HG02970 (cell line): ENCODE measurements around the gene LRRC26.
"Not testable (repeated sequence)": the region's sequence is repeated elsewhere in the genome, so short reads cannot be mapped to it uniquely, and the experiment has no call there.

ENCODE experiments used
- ATAC-seq: cut with Tn5 transposase; IDR thresholded peaks from one replicate; pipeline ENCODE4 v1.9.1; 2021; ENCODE audit warnings: mild to moderate bottlenecking, moderate library complexity, moderate number of reproducible peaks; ENCODE audit not compliant: unreplicated experiment, low FRiP score

LRRC26 gene

DNA sequence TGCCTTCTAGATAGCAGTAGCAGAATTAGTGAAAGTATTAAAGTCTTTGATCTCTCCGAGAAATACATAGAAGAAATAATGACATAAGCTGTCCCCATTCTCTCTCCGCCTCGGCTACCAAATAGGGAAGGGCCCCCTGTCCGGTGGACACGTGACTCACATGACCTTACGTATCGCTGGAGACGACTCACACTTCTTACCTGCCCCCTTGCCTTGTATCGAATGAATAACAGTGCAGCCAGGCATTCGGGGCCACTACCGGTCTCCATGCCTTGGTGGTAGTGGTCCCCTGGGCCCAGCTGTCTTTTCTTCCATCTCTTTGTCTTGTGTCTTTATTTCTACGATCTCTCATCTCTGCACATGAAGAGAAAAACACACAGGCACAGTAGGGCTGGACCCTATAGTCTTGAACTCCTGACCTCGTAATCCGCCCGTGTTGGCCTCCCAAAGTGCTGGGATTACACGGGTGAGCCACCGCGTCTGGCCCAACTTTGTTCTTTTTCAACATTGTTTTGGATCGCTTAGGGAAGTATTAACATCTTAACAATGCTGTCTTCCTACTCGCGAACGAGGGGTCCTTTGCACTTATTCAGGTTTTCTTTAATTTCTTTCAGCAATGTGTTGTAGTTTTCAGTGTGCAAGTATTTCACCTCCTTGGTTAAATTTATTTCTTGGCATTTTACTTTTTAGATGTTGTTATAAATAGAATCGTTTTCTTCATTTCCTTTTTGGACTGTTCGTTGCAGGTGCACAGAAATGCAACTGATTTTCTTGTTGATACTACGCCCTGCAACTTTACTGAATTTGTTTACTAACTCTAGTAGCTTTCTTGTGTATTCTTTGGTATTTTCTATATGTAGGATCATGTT lies 47.7 kb downstream of the LRRC26 start:
- ATAC-seq = not testable (repeated sequence)
